PC-9 (cell line): ENCODE results near the gene NR2C2.

Source experiments
- EZH2 ChIP-seq: fragments of 200-600 bp; sonication (generic); IDR thresholded peaks from 2 replicates; pipeline ENCODE4 v1.8.0; 2017; ENCODE audit warnings: antibody characterized with exemption, low read depth
- TF ChIP-seq, protein P1 (sequence below): fragments of 200-600 bp; sonication (generic); conservative IDR thresholded peaks from 2 replicates; pipeline ENCODE4 v1.6.1; 2017; ENCODE audit warnings: mixed run types, antibody characterized with exemption, mild to moderate bottlenecking, moderate library complexity

DNA sequence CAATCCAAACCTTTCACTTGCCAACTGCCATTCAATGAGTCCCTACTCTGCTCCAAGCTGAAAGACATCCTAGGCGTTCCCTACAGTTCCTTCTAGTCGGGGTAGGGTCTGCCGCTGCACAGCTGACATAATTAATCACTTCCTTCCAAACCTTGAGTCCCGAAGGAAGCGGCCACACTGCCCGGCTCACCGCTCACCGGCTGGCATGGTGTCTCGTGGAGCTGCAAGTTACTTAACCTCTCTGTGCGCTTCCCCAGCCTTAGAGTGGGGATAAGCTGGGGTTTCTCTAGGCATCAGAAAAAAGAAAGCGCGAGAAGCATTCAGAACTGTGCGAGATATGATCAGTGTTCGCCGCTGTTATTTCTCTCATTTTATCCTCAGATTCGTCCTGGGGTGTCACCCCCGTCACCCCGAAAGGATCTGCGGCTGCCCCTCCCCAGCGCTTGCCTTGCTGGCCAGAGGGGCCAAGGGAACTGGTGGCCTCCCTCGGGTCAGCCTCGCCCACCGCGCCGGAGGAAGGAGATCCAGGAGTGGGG is 117.0 kb downstream of the NR2C2 start:
- TF ChIP-seq EZH2: no peak
- TF ChIP-seq, protein P1, sequence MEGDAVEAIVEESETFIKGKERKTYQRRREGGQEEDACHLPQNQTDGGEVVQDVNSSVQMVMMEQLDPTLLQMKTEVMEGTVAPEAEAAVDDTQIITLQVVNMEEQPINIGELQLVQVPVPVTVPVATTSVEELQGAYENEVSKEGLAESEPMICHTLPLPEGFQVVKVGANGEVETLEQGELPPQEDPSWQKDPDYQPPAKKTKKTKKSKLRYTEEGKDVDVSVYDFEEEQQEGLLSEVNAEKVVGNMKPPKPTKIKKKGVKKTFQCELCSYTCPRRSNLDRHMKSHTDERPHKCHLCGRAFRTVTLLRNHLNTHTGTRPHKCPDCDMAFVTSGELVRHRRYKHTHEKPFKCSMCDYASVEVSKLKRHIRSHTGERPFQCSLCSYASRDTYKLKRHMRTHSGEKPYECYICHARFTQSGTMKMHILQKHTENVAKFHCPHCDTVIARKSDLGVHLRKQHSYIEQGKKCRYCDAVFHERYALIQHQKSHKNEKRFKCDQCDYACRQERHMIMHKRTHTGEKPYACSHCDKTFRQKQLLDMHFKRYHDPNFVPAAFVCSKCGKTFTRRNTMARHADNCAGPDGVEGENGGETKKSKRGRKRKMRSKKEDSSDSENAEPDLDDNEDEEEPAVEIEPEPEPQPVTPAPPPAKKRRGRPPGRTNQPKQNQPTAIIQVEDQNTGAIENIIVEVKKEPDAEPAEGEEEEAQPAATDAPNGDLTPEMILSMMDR: no peak
